HepG2 (cell line): Measurements from ENCODE around the gene PKLR. TPM values are rescaled to one million over a fixed set of nuclear protein-coding genes. Genes with fewer than 3 reads are reported as not detected.

Experiments
- AGO1 ChIP-seq: fragments of 200-400 bp; formaldehyde crosslinking; IDR thresholded peaks from 2 replicates; pipeline ENCODE4 v1.6.1; 2017; ENCODE audit warnings: mild to moderate bottlenecking, low read depth, low read length, moderate library complexity; ENCODE audit not compliant: poor library complexity, severe bottlenecking
- ARNTL ChIP-seq: sonication (generic); formaldehyde crosslinking; IDR thresholded peaks from 2 replicates; pipeline ENCODE4 v1.4.0; 2020; ENCODE audit warnings: mild to moderate bottlenecking, missing genetic modification reagents
- FOXK1 ChIP-seq: sonication (generic); formaldehyde crosslinking; IDR thresholded peaks from 2 replicates; pipeline ENCODE4 v1.4.0; 2020; ENCODE audit warnings: low read depth, missing genetic modification reagents, borderline replicate concordance
- HIC2 ChIP-seq: sonication (generic); formaldehyde crosslinking; IDR thresholded peaks from 2 replicates; pipeline ENCODE4 v1.9.0; 2022; ENCODE audit warnings: low read depth, missing genetic modification reagents
- KDM4B ChIP-seq: sonication (generic); formaldehyde crosslinking; IDR thresholded peaks from 2 replicates; pipeline ENCODE4 v1.4.0; 2020; ENCODE audit warnings: missing genetic modification reagents
- KDM5A ChIP-seq: fragments of 200-600 bp; sonication (generic); IDR thresholded peaks from 2 replicates; pipeline ENCODE4 v1.7.0; 2018; ENCODE audit warnings: antibody characterized with exemption, mild to moderate bottlenecking, low read length, borderline replicate concordance
- NFRKB ChIP-seq: fragments of 450-650 bp; IDR thresholded peaks from 2 replicates; pipeline ENCODE4 v1.6.1; 2017
- NR2C2 ChIP-seq: sonication (generic); formaldehyde crosslinking; IDR thresholded peaks from 2 replicates; pipeline ENCODE4 v1.4.0; 2020; ENCODE audit warnings: missing genetic modification reagents, mild to moderate bottlenecking, moderate library complexity, borderline replicate concordance
- ZNF143 ChIP-seq: sonication (generic); formaldehyde crosslinking; IDR thresholded peaks from 2 replicates; pipeline ENCODE4 v1.4.0; 2020; ENCODE audit warnings: missing genetic modification reagents
- ZNF670 ChIP-seq: sonication (generic); formaldehyde crosslinking; IDR thresholded peaks from 2 replicates; pipeline ENCODE4 v1.8.0; 2022; ENCODE audit warnings: mild to moderate bottlenecking, missing genetic modification reagents, borderline replicate concordance
- ZNF709 ChIP-seq: sonication (generic); formaldehyde crosslinking; IDR thresholded peaks from 2 replicates; pipeline ENCODE4 v1.5.0; 2020; ENCODE audit warnings: mild to moderate bottlenecking, missing genetic modification reagents
- polyA plus RNA-seq, 8 experiments: library from polyadenylated mRNA; depleted of rRNA in 3 of 8; stranded (reverse) in 7 of 8; unstranded in 1 of 8; fragments of >200 nt; fragmentation: Illumina TruSeq in 4 of 8; extraction: Trizol in 4 of 8; gene quantifications; 2 replicates each; pipeline versions ENCODE4 v1.2.1 to v1.2.3, GENCODE V29; 2011 to 2016; ENCODE audit warnings: low read depth in 4 of 8, missing spikeins in 1 of 8, mixed read lengths in 1 of 8; ENCODE audit not compliant: insufficient read depth in 1 of 8
- total RNA-seq, 5 experiments: library from RNA; depleted of rRNA; stranded (reverse); fragments of >200 nt; fragmentation: Illumina TruSeq; extraction: Trizol; gene quantifications; 2 replicates each; pipeline ENCODE4 v1.2.3, GENCODE V29; 2016; ENCODE audit warnings: low read depth in 1 of 5
- TF ChIP-seq, protein P1 (sequence below): sonication (generic); formaldehyde crosslinking; IDR thresholded peaks from 2 replicates; pipeline ENCODE4 v1.5.0; 2020; ENCODE audit warnings: mild to moderate bottlenecking, missing genetic modification reagents, borderline replicate concordance
- TF ChIP-seq, protein P2 (sequence below): sonication (generic); formaldehyde crosslinking; IDR thresholded peaks from 2 replicates; pipeline ENCODE4 v1.4.0; 2020; ENCODE audit warnings: missing genetic modification reagents, borderline replicate concordance
- TF ChIP-seq, protein P3 (sequence below): sonication (generic); formaldehyde crosslinking; IDR thresholded peaks from 2 replicates; pipeline ENCODE4 v1.4.0; 2020; ENCODE audit warnings: missing genetic modification reagents

PKLR gene
- total and polyA plus RNA-seq, 2 of the 13 experiments (the other 11 are each of a cell fraction or from before 2014, with no cell fraction given): 10.3 to 29.3 TPM

DNA sequence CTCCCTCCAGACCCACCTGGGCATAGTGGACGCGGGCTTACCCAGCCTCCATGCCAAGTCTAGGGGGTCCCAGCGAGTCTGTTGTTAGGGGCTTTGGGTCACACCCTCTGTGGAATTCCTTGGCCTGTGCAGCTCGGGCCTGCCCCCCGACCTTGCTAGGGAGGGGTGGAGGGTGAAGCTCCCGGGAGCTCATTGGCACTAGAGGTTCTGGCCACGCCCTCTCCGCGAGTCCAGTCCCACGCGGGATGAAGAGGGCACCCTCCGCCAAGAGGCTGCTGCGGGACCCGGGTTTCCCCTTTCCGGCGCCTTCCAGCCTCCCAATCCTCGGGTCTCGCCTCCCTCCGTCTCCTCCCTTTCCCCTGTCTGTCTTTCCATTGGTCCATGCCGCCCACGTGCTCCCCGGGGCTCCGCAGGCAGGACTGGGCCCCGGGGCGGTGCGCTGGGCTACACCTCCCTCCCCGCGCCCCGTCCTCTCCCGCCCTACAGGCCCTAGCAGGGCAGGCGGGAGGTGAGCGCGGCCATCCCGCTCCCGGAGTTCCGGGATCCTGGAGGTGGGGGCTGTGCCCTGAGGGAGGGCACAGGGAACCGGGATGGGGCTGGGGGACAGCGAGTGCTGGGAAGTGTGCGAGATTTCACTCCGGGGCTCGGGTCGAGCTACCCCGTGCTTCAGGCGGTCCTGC, 22.9 kb upstream of the PKLR start (continued):
- TF ChIP-seq, protein P1, sequence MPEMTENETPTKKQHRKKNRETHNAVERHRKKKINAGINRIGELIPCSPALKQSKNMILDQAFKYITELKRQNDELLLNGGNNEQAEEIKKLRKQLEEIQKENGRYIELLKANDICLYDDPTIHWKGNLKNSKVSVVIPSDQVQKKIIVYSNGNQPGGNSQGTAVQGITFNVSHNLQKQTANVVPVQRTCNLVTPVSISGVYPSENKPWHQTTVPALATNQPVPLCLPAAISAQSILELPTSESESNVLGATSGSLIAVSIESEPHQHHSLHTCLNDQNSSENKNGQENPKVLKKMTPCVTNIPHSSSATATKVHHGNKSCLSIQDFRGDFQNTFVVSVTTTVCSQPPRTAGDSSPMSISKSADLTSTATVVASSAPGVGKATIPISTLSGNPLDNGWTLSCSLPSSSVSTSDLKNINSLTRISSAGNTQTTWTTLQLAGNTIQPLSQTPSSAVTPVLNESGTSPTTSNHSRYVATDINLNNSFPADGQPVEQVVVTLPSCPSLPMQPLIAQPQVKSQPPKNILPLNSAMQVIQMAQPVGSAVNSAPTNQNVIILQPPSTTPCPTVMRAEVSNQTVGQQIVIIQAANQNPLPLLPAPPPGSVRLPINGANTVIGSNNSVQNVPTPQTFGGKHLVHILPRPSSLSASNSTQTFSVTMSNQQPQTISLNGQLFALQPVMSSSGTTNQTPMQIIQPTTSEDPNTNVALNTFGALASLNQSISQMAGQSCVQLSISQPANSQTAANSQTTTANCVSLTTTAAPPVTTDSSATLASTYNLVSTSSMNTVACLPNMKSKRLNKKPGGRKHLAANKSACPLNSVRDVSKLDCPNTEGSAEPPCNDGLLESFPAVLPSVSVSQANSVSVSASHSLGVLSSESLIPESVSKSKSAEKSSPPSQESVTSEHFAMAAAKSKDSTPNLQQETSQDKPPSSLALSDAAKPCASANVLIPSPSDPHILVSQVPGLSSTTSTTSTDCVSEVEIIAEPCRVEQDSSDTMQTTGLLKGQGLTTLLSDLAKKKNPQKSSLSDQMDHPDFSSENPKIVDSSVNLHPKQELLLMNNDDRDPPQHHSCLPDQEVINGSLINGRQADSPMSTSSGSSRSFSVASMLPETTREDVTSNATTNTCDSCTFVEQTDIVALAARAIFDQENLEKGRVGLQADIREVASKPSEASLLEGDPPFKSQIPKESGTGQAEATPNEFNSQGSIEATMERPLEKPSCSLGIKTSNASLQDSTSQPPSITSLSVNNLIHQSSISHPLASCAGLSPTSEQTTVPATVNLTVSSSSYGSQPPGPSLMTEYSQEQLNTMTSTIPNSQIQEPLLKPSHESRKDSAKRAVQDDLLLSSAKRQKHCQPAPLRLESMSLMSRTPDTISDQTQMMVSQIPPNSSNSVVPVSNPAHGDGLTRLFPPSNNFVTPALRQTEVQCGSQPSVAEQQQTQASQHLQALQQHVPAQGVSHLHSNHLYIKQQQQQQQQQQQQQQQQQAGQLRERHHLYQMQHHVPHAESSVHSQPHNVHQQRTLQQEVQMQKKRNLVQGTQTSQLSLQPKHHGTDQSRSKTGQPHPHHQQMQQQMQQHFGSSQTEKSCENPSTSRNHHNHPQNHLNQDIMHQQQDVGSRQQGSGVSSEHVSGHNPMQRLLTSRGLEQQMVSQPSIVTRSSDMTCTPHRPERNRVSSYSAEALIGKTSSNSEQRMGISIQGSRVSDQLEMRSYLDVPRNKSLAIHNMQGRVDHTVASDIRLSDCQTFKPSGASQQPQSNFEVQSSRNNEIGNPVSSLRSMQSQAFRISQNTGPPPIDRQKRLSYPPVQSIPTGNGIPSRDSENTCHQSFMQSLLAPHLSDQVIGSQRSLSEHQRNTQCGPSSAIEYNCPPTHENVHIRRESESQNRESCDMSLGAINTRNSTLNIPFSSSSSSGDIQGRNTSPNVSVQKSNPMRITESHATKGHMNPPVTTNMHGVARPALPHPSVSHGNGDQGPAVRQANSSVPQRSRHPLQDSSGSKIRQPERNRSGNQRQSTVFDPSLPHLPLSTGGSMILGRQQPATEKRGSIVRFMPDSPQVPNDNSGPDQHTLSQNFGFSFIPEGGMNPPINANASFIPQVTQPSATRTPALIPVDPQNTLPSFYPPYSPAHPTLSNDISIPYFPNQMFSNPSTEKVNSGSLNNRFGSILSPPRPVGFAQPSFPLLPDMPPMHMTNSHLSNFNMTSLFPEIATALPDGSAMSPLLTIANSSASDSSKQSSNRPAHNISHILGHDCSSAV (CRISPR knock-in tag): no peak
- TF ChIP-seq ZNF709: 0 out of 2 replicates have a peak, but pooled peaks have one; percentile 24
- TF ChIP-seq HIC2: peak; percentile 19; the same call in 1 of the 2 replicates
- TF ChIP-seq KDM5A: no peak; the same call in 1 of the 2 replicates
- peak; percentile 46 for TF ChIP-seq AGO1
- no peak for TF ChIP-seq FOXK1 (CRISPR knock-in tag)
- 0 out of 2 replicates have a peak, but pooled peaks have one; percentile 5 for TF ChIP-seq ARNTL (CRISPR knock-in tag)
- no peak for TF ChIP-seq NFRKB
- TF ChIP-seq, protein P2, sequence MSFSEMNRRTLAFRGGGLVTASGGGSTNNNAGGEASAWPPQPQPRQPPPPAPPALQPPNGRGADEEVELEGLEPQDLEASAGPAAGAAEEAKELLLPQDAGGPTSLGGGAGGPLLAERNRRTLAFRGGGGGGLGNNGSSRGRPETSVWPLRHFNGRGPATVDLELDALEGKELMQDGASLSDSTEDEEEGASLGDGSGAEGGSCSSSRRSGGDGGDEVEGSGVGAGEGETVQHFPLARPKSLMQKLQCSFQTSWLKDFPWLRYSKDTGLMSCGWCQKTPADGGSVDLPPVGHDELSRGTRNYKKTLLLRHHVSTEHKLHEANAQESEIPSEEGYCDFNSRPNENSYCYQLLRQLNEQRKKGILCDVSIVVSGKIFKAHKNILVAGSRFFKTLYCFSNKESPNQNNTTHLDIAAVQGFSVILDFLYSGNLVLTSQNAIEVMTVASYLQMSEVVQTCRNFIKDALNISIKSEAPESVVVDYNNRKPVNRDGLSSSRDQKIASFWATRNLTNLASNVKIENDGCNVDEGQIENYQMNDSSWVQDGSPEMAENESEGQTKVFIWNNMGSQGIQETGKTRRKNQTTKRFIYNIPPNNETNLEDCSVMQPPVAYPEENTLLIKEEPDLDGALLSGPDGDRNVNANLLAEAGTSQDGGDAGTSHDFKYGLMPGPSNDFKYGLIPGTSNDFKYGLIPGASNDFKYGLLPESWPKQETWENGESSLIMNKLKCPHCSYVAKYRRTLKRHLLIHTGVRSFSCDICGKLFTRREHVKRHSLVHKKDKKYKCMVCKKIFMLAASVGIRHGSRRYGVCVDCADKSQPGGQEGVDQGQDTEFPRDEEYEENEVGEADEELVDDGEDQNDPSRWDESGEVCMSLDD (CRISPR knock-in tag): no peak
- 0 out of 2 replicates have a peak, but pooled peaks have one; percentile 47 for TF ChIP-seq NR2C2 (CRISPR knock-in tag)
- TF ChIP-seq, protein P3, sequence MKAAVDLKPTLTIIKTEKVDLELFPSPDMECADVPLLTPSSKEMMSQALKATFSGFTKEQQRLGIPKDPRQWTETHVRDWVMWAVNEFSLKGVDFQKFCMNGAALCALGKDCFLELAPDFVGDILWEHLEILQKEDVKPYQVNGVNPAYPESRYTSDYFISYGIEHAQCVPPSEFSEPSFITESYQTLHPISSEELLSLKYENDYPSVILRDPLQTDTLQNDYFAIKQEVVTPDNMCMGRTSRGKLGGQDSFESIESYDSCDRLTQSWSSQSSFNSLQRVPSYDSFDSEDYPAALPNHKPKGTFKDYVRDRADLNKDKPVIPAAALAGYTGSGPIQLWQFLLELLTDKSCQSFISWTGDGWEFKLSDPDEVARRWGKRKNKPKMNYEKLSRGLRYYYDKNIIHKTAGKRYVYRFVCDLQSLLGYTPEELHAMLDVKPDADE (CRISPR knock-in tag): 0 out of 2 replicates have a peak, but pooled peaks have one; percentile 42
- no peak for TF ChIP-seq ZNF143
- TF ChIP-seq ZNF670 (CRISPR knock-in tag): 0 out of 2 replicates have a peak, but pooled peaks have one; percentile 22
- peak; percentile 6; the same call in 1 of the 2 replicates for TF ChIP-seq KDM4B (CRISPR knock-in tag)
